ENCODE measurements around the gene OAS3.
"Not testable (repeated sequence)": the region's sequence is repeated elsewhere in the genome, so short reads cannot be mapped to it uniquely, and the experiment has no call there.

Gene OAS3

DNA sequence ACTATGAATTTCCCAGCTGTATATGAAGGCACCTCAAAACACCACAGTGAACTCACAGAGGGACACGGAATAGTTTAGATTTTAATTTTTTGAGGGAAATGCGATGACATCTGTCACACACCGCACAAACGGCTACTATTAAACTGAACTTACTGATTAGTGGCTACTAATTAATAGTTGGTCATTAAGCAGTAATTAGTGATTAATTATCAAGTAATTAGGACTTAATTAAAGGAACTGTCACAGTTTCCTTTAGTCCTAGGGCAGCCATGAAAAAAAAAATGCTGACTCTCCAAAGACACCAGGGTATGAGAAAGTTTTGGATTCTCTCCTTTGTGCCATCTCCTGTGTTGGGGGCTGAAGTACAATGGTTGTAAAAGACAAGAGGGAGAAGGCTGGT is 28.6 kb upstream of the OAS3 start:
- no peak overlapping the region for H3K4me3 ChIP-seq (replicated peaks in 1 of 2; ENCODE audit: low read depth in 2 of 2, low read length in 2 of 2)
- DNase-seq (ENCODE audit: low read depth in 2 of 2), result no peak
- TF ChIP-seq, protein P1, sequence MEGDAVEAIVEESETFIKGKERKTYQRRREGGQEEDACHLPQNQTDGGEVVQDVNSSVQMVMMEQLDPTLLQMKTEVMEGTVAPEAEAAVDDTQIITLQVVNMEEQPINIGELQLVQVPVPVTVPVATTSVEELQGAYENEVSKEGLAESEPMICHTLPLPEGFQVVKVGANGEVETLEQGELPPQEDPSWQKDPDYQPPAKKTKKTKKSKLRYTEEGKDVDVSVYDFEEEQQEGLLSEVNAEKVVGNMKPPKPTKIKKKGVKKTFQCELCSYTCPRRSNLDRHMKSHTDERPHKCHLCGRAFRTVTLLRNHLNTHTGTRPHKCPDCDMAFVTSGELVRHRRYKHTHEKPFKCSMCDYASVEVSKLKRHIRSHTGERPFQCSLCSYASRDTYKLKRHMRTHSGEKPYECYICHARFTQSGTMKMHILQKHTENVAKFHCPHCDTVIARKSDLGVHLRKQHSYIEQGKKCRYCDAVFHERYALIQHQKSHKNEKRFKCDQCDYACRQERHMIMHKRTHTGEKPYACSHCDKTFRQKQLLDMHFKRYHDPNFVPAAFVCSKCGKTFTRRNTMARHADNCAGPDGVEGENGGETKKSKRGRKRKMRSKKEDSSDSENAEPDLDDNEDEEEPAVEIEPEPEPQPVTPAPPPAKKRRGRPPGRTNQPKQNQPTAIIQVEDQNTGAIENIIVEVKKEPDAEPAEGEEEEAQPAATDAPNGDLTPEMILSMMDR (IDR thresholded peaks at IDR 0.05; ENCODE audit: low read depth, low read length), result no peak

DNA sequence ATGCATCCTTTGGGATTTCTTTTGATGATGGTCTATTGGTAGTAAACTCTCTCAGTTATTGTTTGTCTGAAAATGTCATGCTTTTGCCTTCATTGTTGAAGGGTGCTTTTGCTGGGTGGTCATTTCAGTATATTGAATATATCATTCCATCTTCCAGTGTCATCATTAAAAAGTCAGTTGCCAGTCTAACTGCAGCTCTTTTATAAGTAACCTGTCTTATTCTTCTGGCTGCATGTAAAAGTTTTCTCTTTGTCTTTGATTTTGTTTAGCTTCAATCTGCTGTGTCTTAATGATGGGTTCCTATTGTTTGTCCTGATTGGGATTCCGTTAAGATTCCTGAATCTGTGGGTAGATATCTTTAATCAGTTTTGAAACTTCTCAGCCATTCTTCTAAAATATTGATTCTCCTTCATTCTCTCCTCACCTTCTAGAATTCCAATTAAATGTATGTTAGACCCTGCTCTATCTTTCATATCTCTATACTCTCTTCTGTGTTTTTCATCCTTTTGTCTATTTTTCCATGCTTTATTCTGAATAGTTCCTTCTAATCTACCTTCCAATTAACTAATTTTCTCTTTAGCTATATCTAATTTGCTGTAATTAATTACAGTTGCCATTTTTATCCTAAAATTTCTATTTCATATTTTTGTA is 25.1 kb upstream of the OAS3 start:
- TF ChIP-seq, protein P1 (IDR thresholded peaks at IDR 0.05; ENCODE audit: low read depth, low read length), result no peak
- no peak for DNase-seq (ENCODE audit: low read depth in 2 of 2)
- H3K4me3 ChIP-seq (replicated peaks in 1 of 2; ENCODE audit: low read depth in 2 of 2, low read length in 2 of 2), result no peak overlapping the region

DNA sequence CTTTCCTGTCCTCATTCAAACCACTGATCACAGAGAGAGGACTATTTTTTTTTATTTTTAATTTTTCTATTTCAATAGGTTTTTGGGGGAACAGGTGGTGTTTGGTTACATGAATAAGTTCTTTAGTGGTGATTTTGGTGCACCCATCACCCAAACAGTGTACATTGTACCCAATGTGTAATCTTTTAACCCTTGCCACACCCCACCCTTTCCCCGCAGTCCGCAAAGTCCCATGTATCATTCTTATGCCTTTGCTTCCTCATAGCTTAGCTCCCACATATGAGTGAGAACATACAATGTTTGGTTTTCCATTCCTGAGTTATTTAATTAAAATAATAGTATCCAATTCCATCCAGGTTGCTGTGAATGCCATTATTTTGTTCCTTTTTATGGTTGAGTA is 24.4 kb upstream of the OAS3 start:
- not testable (repeated sequence) for H3K4me3 ChIP-seq (replicated peaks in 1 of 2; ENCODE audit: low read depth in 2 of 2, low read length in 2 of 2); DNase-seq (ENCODE audit: low read depth in 2 of 2)

DNA sequence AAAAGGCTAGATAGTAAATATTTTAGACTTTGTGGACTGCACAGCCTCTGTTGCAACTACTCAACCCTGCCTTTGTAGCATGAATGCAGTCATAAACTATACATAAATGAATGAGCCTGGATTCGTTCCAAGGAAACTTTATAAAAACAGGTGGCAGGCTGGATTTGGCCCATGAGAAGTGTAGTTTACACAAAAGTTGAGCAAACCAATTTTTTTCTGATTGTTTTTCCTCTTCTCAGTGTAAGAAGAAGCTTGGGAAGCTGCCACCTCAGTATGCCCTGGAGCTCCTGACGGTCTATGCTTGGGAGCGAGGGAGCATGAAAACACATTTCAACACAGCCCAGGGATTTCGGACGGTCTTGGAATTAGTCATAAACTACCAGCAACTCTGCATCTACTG is 22.0 kb upstream of the OAS3 start:
- TF ChIP-seq, protein P1 (IDR thresholded peaks at IDR 0.05; ENCODE audit: low read depth, low read length), result no peak

DNA sequence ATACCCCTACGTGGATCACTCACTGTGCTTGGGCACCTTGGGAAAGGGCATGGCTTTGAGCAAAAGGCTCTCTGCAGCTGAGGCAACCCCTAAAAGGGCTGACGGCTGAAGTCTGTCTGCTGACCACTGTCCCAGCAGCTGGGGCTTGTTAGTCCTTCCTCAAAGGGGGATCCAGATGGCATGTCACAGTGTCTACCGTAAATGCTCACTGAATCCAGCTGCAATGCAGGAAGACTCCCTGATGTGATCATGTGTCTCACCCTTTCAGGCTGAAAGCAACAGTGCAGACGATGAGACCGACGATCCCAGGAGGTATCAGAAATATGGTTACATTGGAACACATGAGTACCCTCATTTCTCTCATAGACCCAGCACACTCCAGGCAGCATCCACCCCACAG is 19.2 kb upstream of the OAS3 start:
- no peak for DNase-seq (ENCODE audit: low read depth in 2 of 2)
- no peak overlapping the region for H3K4me3 ChIP-seq (replicated peaks in 1 of 2; ENCODE audit: low read depth in 2 of 2, low read length in 2 of 2)
- TF ChIP-seq, protein P1 (IDR thresholded peaks at IDR 0.05; ENCODE audit: low read depth, low read length), result no peak

More for the DNA sequence above, 22.0 kb upstream of the OAS3 start:
- peak; percentile 33 to 86 for DNase-seq (ENCODE audit: low read depth in 2 of 2)
- no peak overlapping the region for H3K4me3 ChIP-seq (replicated peaks in 1 of 2; ENCODE audit: low read depth in 2 of 2, low read length in 2 of 2)

DNA sequence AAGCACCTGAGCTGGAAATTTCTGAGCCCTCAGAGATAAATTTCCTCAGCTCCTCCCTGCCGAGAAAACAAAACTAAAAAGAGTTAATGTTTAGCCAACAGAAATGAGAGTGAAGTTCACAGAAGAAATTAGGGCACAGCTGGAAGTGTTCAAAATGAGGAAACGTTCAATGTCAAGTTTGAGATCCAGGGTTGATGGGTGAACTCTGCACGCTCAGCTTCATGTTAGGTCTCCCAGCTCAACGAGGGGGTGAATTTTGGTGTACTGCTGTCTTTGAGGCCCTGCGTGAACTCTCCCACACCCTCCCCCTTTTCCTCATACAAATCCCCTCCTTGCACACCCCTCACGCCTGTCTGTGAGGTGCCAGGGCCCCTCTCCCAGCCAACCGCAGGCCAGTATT is 13.3 kb upstream of the OAS3 start:
- no peak for DNase-seq (ENCODE audit: low read depth in 2 of 2)
- TF ChIP-seq, protein P1 (IDR thresholded peaks at IDR 0.05; ENCODE audit: low read depth, low read length), result no peak
- no peak overlapping the region for H3K4me3 ChIP-seq (replicated peaks in 1 of 2; ENCODE audit: low read depth in 2 of 2, low read length in 2 of 2)

DNA sequence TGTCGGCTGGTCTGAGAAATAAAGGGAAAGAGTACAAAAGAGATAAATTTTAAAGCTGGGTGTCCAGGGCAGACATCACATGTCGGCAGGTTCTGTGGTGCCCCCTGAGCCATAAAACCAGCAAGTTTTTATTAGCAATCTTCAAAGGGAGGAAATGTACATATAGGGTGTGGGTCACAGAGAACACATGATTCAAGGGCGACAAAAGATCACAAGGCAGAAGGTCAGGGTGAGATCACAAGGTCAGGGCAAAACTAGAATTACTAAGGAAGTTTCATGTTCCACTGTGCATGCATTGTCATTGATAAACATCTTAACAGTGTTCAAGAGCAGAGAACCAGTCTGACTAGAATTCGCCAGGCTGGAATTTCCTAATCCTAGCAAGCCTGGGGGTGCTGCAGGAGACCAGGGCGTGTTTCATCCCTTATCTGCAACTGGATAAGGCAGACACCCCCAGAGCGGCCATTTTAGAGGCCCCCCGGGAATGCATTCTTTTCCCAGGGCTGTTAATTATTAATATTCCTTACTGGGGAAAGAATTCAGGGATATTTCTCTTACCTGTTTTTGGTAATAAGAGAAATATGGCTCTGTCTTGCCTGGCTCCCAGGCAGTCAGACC is 11.7 kb upstream of the OAS3 start:
- not testable (repeated sequence) for H3K4me3 ChIP-seq (replicated peaks in 1 of 2; ENCODE audit: low read depth in 2 of 2, low read length in 2 of 2); DNase-seq (ENCODE audit: low read depth in 2 of 2)

DNA sequence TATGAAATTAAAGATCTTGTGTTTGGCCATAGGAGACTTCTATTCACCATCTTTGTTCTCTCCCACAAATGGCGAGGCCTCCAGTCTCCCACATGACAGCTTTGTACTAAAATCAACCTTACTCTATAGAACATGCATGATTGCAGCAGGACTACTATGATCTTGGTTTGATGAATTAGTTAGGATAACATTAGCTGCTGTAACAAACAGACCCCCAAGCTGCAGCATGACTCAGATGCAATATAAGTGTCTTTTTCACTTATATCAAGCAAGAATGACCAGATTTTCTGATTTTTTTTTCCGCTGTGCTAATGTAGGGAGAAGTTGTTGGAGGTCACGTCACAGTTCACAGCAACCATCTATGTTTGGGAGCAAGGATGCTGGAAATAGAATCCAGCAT is 10.8 kb upstream of the OAS3 start:
- TF ChIP-seq, protein P1 (IDR thresholded peaks at IDR 0.05; ENCODE audit: low read depth, low read length), result no peak
- no peak for DNase-seq (ENCODE audit: low read depth in 2 of 2)
- no peak overlapping the region for H3K4me3 ChIP-seq (replicated peaks in 1 of 2; ENCODE audit: low read depth in 2 of 2, low read length in 2 of 2)
